NB4 (cell line): Measurements from ENCODE around the gene MADD.
A peak's percentile ranks its signal among the peaks of the same experiment; 100 is the strongest.

Source experiments
- DNase-seq: peaks from one replicate; pipeline ENCODE4 v3.0.0; 2010; ENCODE audit warnings: low read depth
- H3K4me3 ChIP-seq: one replicate; pipeline ENCODE4 v1.5.1; 2011; ENCODE audit warnings: mild to moderate bottlenecking, low read depth, low read length, moderate library complexity
- MYC ChIP-seq: IDR thresholded peaks from 2 replicates; pipeline ENCODE4 v1.6.1; 2011; ENCODE audit warnings: low read depth, low read length
- POLR2A ChIP-seq: IDR thresholded peaks from 2 replicates; pipeline ENCODE4 v1.6.1; 2011; ENCODE audit warnings: mild to moderate bottlenecking; ENCODE audit not compliant: insufficient read length; ENCODE audit errors: extremely low read depth
- TF ChIP-seq, protein P1 (sequence below): IDR thresholded peaks from one replicate; pipeline ENCODE4 v1.5.1; 2012; ENCODE audit warnings: low read depth, low read length
- TF ChIP-seq, protein P2 (sequence below): IDR thresholded peaks from 2 replicates; pipeline ENCODE4 v1.6.1; 2011; ENCODE audit warnings: low read depth, low read length

The MADD gene

DNA sequence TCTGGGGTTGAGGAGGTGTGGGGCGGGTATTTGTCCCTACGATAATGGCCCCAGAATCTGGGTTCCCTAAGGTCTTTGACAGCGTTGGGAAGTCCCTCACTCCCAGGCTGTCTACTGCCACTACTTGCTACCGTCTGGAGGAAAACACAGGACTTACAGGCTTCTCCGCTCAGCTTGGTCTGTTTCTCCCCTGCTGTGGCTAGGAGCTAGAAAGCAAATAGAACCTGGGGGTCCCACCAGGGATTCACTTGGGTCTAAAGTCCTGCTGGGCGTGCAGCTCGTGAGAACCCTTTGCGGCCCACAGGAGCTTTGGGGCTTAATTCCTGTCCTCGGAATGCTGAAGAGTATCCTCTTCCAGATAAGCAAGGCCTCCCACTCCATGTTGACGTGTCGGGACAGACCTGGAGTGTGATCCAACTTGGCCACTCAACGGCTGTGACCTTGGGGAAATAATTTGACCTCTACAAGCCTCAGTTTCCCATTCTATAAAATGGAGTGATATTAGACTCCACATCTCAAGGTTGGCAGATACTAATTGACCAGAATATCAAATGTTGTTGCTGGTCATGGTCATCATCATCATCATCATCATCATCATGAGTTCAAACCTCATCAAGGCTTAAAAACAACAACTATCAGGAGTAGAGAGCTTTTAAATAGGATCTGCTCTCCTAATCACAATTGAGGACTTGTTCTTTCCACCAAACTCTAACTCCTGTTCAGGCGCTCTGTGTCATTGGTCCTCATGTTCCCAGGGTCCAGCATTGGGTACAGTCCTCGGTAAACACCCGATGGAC, 84.2 kb downstream of the MADD start:
- DNase-seq, result no peak
- H3K4me3 ChIP-seq, result no peak overlapping the region
- TF ChIP-seq POLR2A (no peak), MYC (no peak)
- TF ChIP-seq, protein P1, sequence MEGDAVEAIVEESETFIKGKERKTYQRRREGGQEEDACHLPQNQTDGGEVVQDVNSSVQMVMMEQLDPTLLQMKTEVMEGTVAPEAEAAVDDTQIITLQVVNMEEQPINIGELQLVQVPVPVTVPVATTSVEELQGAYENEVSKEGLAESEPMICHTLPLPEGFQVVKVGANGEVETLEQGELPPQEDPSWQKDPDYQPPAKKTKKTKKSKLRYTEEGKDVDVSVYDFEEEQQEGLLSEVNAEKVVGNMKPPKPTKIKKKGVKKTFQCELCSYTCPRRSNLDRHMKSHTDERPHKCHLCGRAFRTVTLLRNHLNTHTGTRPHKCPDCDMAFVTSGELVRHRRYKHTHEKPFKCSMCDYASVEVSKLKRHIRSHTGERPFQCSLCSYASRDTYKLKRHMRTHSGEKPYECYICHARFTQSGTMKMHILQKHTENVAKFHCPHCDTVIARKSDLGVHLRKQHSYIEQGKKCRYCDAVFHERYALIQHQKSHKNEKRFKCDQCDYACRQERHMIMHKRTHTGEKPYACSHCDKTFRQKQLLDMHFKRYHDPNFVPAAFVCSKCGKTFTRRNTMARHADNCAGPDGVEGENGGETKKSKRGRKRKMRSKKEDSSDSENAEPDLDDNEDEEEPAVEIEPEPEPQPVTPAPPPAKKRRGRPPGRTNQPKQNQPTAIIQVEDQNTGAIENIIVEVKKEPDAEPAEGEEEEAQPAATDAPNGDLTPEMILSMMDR, result no peak
- TF ChIP-seq, protein P2, sequence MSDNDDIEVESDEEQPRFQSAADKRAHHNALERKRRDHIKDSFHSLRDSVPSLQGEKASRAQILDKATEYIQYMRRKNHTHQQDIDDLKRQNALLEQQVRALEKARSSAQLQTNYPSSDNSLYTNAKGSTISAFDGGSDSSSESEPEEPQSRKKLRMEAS, result no peak

DNA sequence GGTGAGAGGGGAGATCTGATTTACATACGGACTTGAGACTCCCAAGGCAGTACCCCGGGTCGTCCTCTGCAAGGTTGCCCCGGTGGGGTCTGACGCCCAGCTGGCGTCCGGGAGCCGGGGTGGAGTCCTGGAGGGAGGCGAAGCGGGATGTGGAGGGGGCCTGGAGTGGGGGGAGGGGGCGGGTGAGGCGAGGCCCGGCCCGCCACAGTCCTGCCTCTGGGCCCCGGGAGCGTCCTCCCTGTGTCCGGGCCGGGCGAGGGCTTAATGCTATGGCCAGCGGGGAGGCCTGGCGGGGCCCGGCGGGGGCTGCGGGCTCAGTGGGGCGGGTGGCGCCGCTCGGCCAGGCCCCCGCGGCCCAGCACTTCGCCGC, 85.0 kb downstream of the MADD start:
- DNase-seq, result no peak
- TF ChIP-seq POLR2A (no peak), MYC (no peak)
- TF ChIP-seq, protein P2, result no peak
- TF ChIP-seq, protein P1, result no peak
- no peak overlapping the region for H3K4me3 ChIP-seq

DNA sequence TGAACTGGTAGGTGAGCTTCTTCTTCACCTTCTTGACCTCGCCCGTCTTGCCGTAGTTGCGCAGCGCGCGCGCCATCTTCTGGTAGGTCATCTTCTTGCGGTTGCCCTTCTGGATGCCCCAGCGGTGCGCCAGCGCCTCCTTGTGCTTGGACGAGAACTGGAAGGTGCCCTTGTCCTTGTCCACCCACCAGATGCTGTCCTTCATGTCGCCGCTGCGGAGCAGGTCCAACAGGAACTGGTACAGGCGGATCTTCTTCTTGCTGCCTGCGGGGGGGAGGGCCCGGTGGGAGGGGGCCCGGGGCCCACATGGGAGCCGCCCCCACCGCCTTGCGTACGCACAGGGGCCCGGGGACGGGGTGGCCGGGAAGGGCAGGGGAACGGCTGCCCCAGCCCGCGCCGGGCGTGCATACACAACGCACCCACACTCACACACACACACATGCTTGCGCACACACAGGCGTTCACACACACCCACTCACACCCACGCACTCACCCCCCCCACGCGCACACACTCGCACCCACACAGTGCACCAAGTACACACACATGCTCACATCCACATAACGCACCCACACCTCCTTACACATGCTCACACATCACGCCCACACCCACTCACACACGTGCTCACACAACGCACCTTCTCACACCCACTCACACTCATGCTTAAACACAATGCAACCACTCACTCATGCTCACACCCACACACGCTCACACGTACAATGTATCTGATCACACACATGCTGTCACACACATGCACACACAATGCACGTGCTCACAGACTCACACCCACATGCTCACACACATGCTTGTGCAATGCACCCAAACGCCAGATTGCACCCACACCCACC, 85.6 kb downstream of the MADD start:
- TF ChIP-seq, protein P2, result no peak
- TF ChIP-seq, protein P1, result peak; percentile 38
- DNase-seq, result peak; percentile 60
- H3K4me3 ChIP-seq, result no peak overlapping the region

DNA sequence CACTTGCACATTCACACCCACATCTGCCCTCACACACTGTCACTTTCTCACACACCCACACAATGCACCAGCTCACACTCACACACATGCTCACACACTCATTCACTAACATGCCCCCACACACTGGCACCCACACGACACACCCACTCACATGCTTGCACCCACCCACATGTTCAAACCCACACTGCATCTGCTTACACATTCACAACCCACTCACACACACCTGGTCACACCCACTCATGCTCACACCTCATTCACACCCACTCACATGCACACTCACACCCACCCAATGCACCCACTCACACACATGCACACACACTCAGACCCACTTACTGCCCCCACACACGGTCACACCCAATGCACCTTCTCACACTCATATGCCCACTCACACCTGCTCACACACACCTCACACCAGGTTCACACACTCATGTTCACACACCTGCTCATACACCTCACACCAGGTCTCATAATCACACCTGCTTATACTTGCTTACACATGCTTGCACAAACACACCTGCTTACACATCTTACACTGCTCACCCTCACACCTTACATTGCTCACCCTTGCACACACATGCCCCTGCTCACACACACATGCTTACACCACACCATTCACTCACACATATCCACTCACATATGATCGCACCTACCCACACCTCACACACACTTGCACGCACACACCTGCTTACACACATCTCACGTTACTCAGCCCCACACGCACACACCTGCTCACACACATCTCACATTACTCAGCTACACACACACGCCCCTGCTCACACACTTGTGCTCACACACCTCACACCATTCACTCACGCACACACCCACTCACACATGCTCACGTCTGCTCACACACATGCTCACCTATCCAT, 86.4 kb downstream of the MADD start:
- DNase-seq, result no peak
- TF ChIP-seq MYC, result no peak
- no peak overlapping the region for H3K4me3 ChIP-seq

DNA sequence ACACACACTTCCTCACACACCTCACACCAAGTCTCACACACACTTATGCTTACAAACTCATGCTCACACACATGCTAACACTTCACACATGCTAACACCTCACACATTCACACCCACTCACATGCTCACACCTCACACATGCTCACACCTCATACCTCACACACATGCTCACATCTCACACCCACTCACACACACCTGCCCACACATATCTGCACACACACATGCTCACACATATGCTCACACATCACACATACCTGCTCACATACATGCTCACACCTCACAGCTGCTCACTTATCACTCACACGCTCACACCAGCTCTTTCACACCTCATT, 87.0 kb downstream of the MADD start:
- no peak for DNase-seq
- TF ChIP-seq, protein P2, result peak; percentile 36; the same call in 1 of the 2 replicates
- no peak for TF ChIP-seq MYC
- no peak overlapping the region for H3K4me3 ChIP-seq

DNA sequence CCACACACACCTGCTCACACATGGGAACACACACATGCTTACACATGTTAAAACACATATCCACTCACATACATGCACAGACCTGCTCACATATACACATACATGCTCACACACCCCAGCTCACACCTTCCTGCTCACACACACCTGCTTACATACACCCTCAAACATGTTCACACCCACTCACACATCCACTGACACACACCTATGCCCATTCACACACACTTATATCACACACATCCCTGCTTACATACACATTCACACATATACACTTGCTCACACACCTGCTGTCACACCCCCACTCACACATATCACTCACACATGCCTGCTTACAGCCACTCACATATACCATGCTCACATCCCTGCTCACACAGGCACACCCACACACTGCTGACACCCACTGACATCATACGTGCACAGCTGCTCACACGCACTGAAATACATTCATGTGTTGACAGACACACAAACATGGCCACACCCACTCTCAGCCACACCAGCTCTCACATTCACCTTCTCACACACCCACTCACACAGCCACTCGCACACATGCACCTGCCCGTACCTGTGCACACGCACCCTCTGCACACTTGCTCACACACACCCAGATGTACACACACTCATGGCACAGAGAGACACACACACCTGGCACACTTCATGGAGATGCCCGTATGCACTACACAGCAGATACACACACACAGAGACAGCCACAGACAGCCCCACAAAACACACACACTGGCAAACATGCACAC, 88.2 kb downstream of the MADD start:
- H3K4me3 ChIP-seq, result no peak overlapping the region
- DNase-seq, result no peak
- TF ChIP-seq, protein P2, result no peak
- TF ChIP-seq POLR2A (no peak), MYC (no peak)
- TF ChIP-seq, protein P1, result no peak
